A549 treated with AZD2906 at 1 μM for 4 hours (cell line): Measurements from ENCODE around the gene ODR4. TPM values are rescaled to one million over a fixed set of nuclear protein-coding genes. Genes with fewer than 3 reads are reported as not detected.

Source experiments
- total RNA-seq: library from RNA; stranded (reverse); fragments of 200-300 nt; extraction: Qiagen RNA extraction; gene quantifications from 5 replicates; pipeline ENCODE4 v1.2.3, GENCODE V29; 2022

The ODR4 gene
- total RNA-seq, result 12.7 to 16.5 TPM (median 15.3 TPM) in 5 replicates

GRCh38 chr1:186375152-186375928 is at the start of gene ODR4, which contains the start of gene TPR:
Gene ODR4, plus strand, starts transcription at chr1:186375838. Its CDS starts 3,948 bp downstream, at chr1:186379786.
Gene TPR, minus strand, starts transcription at chr1:186375253. Its CDS starts 225 bp downstream, at chr1:186375028.

GRCh38 chr1:186461014-186461413 is 85.4 kb downstream of the ODR4 start, which contains the start of gene PDC:
Gene PDC, minus strand, starts transcription at chr1:186461114. Its CDS starts 11,655 bp downstream, at chr1:186449459.

Other genes with a start within 250 kb of the ODR4 start
- gene PRG4, start 79.6 kb upstream of the ODR4 start, total RNA-seq, result 0.10 to 0.16 TPM (median 0.14 TPM) in 5 replicates
- 40.5 to 43.6 TPM (median 41.3 TPM) in 5 replicates for gene TPR, start 585 bp upstream of the ODR4 start, total RNA-seq
- 0.05 TPM in 1 of 5 replicates, not detected in the others for gene PDC, start 85.3 kb downstream of the ODR4 start, total RNA-seq